ENCODE data around the gene USP54. TPM values are rescaled to one million over a fixed set of nuclear protein-coding genes. Genes with fewer than 3 reads are reported as not detected.

USP54 gene
- total and polyA plus RNA-seq, 12 donors, result 7.3 to 26.8 (median 14.8) TPM

GRCh38 chr10:73553761-73554160 is 37.4 kb downstream of the USP54 start:
- 58 to 76% (median 66%) methylated on average over 2 of the region's 2 CpGs for WGBS, 4 donors
- Histone ChIP-seq H3K27ac (no peak overlapping the region), H3K36me3 (replicated peaks in 1 of 2) (no peaks in the 10 kb centered on the region), H3K4me1 (replicated peaks in 1 of 2) (no peaks in the 10 kb centered on the region), H3K4me3 (no peak overlapping the region), H3K9me3 (replicated peaks in 1 of 3) (no peaks in the 10 kb centered on the region), H3K27me3 (no peaks in the 10 kb centered on the region)
- intact Hi-C loops (cut with DNase I), result no loop called here
- DNase-seq, result no peak
- no peak for TF ChIP-seq POLR2A (IDR thresholded peaks at IDR 0.05)
- TF ChIP-seq, protein P1, sequence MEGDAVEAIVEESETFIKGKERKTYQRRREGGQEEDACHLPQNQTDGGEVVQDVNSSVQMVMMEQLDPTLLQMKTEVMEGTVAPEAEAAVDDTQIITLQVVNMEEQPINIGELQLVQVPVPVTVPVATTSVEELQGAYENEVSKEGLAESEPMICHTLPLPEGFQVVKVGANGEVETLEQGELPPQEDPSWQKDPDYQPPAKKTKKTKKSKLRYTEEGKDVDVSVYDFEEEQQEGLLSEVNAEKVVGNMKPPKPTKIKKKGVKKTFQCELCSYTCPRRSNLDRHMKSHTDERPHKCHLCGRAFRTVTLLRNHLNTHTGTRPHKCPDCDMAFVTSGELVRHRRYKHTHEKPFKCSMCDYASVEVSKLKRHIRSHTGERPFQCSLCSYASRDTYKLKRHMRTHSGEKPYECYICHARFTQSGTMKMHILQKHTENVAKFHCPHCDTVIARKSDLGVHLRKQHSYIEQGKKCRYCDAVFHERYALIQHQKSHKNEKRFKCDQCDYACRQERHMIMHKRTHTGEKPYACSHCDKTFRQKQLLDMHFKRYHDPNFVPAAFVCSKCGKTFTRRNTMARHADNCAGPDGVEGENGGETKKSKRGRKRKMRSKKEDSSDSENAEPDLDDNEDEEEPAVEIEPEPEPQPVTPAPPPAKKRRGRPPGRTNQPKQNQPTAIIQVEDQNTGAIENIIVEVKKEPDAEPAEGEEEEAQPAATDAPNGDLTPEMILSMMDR (IDR thresholded peaks at IDR 0.05), result no peak

DNA sequence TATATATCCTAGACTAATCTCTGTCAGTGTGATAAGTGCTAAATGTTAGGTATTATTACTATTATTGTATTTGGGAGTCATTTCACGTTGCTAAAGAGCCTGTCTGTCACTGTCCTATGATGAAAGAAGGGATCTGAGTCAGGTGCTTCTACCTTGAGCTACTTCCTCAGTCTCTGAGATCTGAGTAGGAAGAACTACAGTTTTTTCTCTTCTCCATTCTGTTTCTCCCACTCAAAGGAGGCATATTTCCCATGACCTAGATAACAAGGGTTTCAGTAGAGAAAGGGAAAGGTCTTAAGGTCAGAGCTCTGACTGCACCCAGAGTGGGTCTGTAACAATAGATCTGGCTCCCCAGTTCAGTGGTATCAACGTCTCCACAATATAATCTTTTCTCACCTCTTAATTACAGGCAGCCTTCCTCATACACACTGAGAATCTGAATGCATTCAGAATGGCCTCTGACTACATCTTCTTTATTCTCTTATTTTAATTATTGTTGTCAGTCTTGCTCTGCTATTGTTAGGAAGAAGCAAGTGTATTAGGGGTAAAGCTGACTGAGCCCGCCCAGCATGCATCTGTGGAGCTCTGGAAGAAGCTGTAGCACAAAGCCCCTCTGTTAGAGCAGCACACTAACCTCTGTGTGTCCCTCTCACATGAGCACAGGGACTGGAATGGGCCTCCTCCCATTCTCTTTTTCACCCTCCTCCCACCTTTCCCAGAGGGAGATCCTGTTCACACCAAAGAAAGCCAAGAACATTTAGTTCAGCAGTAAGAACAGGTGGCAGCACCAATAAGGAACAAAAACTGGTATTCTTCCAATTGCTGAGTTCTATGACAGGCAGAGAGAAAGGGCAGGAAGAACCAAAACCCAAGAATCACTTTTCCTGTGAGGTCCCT is 38.1 kb downstream of the USP54 start:
- Histone ChIP-seq H3K4me1 (replicated peaks in 1 of 2) (no peaks in the 10 kb centered on the region), H3K27me3 (no peaks in the 10 kb centered on the region), H3K36me3 (replicated peaks in 1 of 2) (no peaks in the 10 kb centered on the region), H3K27ac (no peak overlapping the region), H3K9me3 (replicated peaks in 1 of 3) (no peaks in the 10 kb centered on the region), H3K4me3 (no peak overlapping the region)
- no peak for DNase-seq
- TF ChIP-seq, protein P1 (IDR thresholded peaks at IDR 0.05), result no peak
- TF ChIP-seq POLR2A (IDR thresholded peaks at IDR 0.05), result no peak
- WGBS, 4 donors, result 63 to 81% (median 71%) methylated on average over 3 of the region's 3 CpGs
- intact Hi-C loops (cut with DNase I), result no loop called here

DNA sequence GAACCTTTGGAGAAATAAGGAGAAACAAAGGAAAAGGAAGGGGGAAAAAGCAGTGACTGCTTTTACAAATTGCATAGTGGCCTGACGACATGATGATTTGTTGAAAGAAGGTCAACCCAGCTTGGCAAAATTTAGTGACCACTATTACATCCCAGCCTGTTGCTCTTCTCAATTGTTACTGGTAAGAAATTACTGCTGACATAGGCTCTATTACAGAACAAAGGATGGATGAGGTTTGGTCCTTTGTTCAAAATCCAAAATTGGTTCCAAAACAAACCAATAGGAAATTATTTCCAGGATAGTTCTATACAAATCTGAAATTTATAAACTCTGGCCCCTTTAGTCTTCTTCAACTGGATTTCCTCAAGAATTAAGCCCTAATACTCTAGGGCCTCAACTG is 39.6 kb downstream of the USP54 start:
- DNase-seq, result no peak
- no peaks in the 10 kb centered on the region for H3K27me3 ChIP-seq
- TF ChIP-seq, protein P1 (IDR thresholded peaks at IDR 0.05), result no peak
- TF ChIP-seq POLR2A (IDR thresholded peaks at IDR 0.05), result no peak
- 92 to 100% (median 94%) methylated on average over 1 of the region's 1 CpG for WGBS, 4 donors
- no peak overlapping the region for H3K4me3 ChIP-seq
- intact Hi-C loops (cut with DNase I), result no loop called here
- H3K9me3 ChIP-seq (replicated peaks in 1 of 3), result no peaks in the 10 kb centered on the region
- H3K4me1 ChIP-seq (replicated peaks in 1 of 2), result no peaks in the 10 kb centered on the region
- H3K36me3 ChIP-seq (replicated peaks in 1 of 2), result no peaks in the 10 kb centered on the region
- no peak overlapping the region for H3K27ac ChIP-seq

GRCh38 chr10:73545357-73545756 is 45.8 kb downstream of the USP54 start:
- H3K36me3 ChIP-seq (replicated peaks in 1 of 2), result no peaks in the 10 kb centered on the region
- no peaks in the 10 kb centered on the region for H3K9me3 ChIP-seq (replicated peaks in 1 of 3)
- no peak overlapping the region for H3K4me3 ChIP-seq
- no peak for DNase-seq
- 88 to 92% (median 90%) methylated on average over 2 of the region's 2 CpGs for WGBS, 4 donors
- TF ChIP-seq, protein P1 (IDR thresholded peaks at IDR 0.05), result no peak
- TF ChIP-seq POLR2A (IDR thresholded peaks at IDR 0.05), result no peak
- no peaks in the 10 kb centered on the region for H3K27me3 ChIP-seq
- intact Hi-C loops (cut with DNase I), result no loop called here
- no peak overlapping the region for H3K27ac ChIP-seq
- H3K4me1 ChIP-seq (replicated peaks in 1 of 2), result no peaks in the 10 kb centered on the region
